T follicular helper cell (primary cell): Measurements from ENCODE around the gene TARDBP.
"Not testable (repeated sequence)": the region's sequence is repeated elsewhere in the genome, so short reads cannot be mapped to it uniquely, and the experiment has no call there.

Experiments used
- DNase-seq: peaks from one replicate; pipeline ENCODE4 v3.0.0-alpha.2; 2020; ENCODE audit warnings: low read depth

Gene TARDBP

DNA sequence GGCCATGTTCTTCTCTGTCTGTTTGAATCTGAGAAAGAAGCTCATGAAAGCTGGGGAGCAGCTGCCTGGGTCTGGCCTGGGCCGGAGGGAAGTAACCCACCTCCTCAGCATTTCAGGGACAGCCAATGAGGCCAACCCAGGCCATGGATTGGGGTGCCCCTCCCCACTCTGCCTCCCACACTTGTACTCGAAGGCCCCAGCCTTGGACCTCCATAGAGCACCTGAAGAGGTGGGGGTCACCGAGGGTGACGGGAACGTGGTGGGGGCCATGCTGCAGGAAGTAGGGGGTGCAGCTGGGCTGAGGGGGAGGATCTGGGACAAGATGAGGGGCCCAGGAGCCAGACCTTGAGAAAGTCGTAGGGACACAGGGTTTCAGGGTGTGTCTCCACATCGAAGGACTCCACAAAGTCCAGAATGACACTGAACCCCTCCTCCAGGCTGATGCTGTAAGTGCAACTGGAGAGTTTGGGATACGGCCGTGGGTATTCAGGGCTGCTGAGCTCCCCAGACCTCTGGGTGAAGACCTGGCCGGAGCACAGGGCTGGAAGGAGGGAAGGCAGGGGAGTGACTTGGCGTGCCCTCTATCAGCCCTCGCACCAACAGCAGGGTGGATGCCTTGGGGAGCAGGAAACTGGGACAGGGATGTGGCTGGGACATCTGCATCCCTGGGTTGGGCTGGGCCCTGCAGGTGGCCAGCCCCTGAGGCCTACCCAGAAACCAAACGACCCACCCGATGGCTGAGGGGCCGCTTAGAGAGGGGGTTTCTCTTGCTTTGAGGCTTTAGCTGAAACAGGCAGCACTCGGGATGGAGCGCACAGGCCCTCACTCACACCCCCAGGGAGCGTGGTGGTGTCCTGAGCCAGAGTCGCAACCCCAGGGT lies 30.8 kb downstream of the TARDBP start:
- no peak for DNase-seq

DNA sequence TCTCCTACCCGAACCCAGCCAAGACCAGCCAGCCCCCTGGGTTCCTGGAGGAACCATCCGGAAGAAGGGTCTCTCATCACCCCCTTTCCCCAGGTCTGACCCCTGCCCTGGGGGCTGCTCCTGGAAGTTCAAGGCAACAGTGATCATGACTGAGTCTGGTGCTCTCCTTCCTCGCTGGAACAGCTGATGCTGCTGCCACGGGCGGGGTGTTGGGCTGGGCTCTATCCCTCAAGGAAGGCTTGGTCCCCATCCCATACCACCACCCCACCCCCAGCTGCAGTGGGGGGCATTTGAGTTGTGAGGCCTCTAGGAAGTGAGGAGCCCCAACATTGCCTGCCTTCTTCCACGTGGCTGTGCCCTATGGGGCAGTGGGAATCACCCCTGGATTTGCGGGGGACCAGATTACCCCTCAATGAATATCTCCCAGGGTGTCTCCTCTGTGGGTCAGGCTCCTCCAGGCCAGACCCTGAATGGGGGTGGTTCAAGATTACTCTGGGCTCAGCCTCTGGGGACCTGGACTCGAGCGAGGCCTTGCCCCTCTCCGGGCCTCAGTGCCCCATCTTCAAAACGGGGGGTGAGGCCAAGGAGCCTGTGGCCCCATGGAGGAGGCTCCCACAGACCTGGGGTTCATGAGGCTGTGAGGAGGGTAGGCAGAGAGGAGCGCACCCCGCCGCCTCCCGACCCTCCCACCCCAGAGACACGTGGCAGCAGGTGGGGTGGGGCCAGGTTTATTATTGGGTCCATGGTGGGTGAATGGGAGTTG lies 31.8 kb downstream of the TARDBP start:
- no peak for DNase-seq

DNA sequence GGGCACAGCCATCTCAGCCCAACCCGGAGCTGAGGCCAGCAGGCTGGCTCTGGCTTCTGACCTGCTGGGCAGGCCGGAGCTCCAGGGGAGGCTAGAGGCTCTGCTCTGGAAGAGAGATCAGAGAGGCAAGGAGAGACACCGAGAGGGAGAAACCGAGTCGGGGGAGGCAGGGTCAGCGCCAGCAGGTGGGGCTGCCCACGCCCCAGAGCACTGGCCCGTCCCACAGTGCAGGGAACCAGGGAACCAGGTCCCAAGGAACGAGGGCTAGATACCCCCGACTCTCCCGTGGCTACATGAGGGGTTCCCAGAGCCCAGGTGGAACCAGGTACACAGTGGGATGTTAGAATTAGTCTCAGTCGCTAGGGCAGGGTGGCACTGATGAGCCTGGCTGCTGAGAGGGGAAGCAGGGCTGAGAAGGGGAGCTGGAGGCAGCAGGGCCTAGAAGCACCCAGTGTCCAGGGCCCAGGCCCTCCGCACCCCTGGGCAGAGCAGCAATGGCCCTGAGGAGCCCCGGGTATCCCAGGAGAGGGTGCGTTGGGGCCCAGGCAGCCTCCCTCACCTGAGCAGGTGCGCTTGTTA lies 32.5 kb downstream of the TARDBP start:
- no peak for DNase-seq

DNA sequence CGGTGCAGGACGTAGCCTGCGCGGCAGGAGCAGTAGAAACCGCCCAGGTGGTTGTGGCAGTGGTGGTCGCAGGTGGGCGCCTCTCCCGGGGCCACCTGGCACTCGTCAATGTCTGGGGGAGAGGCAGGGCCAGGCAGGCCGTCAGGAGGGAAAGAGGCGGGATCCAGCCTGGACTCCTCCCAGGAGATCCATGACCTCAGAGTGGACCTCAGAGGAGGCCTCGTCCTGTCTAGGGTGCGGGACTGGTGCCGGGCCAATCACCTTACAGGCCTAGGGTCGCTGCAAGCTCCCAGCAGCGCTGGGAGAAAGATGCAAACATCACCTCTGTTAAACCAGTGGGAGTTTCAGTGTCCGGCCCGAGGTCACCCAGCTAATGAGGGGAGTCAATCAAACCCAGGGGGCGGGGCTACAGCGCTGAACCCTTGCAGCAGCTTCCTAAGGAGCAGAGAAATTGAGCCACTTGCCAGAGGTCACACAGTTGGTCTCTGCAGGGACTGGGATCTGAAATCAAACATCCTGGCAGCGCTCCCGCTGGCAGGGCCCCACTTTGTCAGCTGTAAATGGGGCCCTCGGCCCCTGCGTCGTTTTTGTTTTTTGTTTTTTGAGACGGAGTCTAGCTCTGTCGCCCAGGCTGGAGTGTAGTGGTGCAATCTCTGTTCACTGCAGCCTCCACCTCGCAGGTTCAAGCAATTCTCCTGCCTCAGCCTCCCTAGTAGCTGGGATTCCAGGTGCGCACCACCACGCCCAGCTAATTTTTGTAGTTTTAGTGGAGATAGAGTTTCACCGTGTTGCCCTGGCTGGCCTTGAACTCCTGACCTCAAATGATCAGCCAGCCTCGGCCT lies 33.2 kb downstream of the TARDBP start:
- DNase-seq, result no peak

DNA sequence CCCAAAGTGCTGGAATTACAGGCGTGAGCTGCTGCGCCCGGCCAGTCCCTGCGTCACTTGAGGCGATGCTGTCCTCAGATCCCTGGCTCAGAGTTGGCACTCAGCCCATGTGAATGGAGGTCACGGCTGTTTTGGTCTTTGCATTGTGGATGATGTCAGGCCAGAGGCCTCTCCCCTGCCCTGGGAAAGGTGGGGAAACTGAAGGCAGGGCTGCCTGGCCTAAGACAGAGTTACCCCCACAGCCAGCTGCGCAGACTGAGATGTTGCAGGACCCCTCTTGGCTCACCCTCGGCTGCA lies 33.8 kb downstream of the TARDBP start:
- DNase-seq, result no peak

DNA sequence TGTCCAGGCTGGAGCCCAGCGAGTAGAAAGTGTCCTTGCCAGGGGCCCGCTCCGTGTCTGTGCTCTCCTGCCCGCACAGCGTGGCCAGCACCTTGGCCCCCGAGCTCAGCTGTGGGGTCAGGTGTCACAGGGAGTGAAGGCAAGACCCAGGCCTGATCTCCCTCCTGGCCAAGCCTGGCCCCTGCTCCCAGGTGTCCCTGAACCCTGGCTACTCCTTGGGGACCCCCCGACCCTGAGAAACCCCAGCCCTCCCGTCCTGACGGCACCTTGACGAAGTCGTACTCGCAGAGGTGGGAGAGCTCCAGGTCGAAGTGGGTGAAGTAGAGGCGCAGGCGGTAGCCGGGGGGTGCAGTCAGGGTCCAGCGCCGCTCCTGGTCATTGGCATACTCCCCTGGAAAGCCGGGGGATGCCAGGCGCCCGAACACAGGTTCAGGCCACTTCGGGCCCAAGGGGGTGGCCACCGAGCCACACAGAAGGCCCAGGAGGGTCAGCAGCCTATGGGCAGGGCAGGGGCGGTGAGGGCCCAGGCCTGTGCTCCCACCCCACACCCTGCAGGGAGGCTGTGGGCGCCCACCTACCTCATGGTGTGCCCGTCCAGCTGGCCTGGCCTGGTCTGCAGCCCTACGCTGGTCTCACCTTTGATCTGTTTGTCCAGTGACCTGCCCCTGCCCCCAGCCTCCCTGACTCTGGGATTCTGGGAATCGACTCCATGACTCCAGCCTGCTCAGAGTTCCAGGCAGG lies 34.3 kb downstream of the TARDBP start, which contains the start of gene MASP2:
TSS of gene MASP2 (minus strand) at position 615 of the 741 bp plus-strand sequence. CDS start at position 583, 32 bp downstream.
- no peak for DNase-seq

DNA sequence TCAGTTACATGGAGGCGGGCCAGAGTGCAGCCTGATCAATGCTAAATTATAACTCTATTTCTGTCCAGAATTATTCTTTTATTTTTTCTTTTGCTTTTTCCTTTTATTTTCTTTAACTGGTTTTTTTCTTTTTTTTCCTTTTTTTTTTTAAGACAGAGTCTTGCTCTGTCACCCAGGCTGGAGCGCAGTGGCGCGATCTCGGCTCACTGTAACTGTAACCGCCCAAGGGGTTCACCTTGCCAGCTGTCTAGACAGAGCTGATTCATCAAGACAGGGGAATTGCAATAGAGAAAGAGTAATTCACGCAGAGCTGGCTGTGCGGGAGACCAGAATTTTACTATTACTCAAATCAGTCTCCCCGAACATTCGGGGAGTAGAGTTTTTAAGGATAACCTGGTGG lies 38.7 kb downstream of the TARDBP start:
- DNase-seq, result not testable (repeated sequence)

DNA sequence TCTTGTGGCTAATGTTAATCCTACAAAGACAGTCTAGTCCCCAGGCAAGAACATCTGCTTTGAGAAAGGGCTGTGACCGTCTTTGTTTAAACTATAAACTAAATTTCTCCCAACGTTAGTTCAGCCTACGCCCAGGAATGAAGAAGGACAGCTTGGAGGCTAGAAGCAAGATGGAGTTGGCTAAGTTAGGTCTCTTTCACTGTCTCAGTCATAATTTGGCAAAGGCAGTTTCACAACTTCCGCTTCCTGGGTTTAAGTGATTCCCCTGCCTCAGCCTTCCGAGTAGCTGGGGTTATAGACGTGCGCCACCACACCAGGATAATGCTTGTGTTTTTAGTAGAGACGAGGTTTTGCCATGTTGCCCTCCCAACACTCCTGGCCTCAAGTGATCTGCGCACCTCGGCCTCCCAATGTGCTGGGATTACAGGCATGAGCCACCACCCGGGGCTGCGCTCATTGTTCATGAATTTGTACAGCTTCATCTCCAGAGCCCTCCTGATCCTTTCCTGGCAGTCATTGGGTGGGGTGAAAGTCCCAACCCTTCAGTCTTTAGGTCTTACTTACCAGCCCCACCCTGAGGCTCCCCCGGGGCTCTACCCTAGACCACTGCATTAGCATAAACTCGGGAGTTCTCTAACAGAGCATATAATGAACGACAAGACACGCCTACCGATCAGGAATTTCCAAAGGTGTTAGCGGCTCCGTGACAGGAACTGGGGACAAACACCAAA lies 39.5 kb downstream of the TARDBP start:
- DNase-seq, result no peak

DNA sequence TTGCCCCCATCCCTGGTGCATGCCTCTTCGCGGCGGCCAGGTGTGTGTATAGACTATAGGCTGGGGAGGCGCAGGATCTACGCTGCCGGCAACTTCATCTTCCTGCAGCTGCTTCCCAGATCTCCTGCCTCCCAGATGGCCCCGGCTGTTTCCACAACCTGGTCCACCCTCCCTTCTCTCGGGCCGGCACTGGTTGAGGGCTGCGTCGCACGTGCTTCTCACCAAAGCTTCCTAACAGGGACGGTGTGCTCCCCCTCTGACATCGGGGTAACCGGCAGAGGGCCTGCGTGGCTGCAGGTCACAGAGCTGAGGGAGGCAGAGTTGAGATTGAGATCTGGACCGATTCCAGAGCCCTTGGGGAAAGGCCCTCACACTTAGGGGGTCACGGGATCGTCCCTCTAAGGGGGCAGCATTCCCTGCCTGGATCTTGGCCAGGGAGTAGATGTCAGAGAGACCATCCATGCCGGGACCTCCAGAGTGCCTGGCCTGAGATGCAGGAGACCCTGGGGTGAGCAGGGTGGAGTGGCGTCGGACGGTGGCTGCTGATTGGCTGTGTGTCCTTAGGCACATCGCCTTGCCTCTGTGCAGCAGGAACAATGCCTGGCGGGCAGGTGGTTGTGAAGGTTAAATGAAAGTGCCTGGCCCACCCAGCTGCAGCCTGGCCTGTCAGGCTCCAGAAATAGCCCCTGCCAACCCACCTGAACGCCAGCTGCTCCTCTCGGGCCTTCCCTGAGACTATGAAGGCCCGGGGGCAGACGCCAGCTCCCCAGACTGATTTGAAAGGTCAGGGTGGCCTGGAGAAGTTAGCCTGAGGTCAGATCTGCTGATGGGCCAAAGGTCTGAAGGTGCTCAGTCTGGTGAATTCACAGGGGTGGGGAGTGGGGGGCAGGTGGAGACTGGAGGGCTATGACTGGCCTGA lies 40.6 kb downstream of the TARDBP start:
- no peak for DNase-seq

DNA sequence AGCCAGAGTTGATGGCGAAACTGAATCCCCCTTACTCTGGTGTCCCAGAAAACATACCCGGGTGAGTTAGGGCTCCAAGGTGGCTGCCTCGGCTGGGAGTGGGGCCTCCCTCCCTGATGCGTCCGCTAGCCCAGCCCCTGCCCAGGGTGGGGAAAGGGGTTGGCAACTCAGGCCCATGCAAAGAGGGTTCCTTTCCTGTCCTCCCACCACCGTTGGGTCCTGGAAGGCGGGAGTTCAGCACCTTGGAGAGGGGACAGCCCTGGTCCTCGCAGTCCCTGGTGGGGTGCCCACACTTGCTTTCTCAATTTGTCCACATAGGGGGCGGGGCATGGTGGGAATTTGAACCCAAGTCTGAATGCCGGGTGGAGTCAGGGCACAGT lies 41.3 kb downstream of the TARDBP start:
- DNase-seq, result no peak

DNA sequence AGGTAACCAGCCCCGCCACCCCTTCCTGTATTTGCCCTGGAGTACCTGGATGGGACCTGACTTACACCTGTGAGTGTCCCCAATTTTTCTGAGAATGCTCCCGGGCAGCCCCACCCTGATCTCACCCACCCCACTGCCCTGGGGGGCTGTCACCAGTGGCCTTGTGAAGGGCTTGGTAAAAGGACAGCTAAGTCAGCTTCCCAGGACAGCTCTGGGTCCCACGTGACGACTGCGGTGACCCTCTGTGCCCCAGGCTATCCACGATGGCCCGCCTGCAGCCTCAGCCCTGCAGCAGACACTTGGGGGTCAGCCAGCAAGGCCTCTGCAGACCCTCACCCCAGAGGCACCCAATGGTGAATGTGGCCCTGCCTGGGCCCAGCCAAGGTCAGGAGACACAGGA lies 41.7 kb downstream of the TARDBP start:
- no peak for DNase-seq

DNA sequence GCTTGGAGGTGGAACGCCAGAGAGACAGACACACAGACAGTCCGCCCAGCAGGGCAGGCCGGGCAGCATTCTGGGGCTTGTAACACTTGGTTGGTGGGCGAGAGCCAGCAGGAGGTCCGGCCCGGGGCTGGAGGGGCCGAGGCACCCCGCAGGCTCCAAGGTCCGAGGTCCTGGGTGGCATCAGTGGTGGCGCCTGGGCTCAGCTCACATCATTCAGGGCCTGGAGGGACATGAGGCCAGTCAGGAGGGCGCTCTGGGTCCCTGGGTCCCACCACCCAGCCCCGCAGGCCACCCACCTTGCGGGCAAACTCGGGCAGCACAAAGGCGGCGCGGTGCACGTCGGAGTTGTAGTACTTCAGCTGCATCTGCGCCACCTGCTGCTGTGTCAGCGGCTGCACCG lies 42.2 kb downstream of the TARDBP start:
- no peak for DNase-seq

DNA sequence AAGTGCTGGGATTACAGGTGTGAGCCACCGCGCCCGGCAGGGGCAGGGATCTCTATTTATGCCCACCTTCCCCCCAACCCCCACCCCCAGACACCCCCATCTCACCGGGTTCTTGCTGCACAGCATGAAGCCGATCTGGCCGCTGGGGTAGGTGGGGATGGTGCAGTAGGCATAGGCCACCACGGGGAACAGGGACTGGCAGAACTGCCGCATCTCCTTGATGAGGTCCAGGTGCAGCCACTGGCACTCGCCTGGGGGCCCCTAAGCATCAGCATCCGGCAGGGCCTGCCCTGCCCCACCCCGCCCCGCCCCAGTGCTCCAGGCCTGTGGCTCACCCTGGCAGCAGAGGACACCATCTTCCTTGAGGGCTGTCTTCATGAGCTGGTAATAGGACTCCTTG lies 43.2 kb downstream of the TARDBP start:
- DNase-seq, result no peak

DNA sequence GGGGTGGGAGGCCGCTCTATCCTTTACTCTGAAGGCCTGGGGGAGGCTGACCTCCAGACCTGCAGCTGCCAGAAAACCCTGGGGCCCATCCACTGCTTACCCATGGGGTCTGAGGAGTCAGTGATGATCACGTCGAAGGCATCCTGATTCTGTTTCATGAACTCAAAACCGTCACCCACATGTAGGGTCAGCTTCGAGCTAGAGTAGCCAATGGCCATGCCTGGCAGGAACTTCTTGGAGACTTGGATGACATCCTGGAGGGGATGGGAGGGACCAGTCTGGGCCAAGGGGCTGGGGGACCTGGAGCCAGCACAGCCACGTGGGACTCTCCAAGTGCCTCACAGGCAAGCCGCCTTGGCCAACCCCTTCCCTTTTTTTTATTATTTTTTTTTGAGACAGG lies 44.0 kb downstream of the TARDBP start:
- DNase-seq, result no peak

DNA sequence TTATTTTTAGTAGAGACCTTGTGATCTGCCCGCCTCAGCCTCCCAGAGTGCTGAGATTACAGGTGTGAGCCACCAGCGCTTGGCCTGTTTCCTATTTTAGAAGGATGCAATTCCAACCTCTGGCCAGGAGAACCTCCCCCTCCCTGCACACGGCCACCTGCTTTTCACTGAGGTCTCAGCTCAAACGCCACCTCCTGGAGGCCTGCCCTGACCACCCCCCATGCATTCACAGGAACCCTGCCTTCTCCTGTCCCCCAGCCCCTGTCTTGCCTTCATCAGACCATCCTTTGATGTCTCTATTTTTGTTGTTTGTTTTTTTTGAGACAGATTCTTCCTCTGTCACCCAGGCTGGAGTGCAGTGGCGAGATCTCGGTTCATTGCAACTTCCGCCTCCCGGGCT lies 45.0 kb downstream of the TARDBP start:
- no peak for DNase-seq

DNA sequence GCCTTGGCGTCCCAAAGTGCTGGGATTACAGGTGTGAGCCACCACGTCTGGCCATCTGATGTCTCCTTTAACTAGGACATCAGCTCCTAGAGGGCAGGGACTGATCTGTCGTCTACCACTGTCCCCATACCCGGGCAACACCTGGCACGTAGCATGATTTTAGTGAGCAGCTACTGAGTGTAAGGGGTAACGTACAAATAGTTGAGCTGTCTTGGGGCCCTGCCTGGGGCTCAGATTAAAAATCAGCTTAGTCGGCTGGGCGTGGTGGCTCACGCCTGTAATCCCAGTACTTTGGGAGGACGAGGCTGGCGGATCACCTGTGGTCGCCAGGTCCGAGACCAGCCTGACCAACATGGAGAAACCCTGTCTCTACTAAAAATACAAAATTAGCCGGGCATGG lies 45.6 kb downstream of the TARDBP start:
- no peak for DNase-seq

DNA sequence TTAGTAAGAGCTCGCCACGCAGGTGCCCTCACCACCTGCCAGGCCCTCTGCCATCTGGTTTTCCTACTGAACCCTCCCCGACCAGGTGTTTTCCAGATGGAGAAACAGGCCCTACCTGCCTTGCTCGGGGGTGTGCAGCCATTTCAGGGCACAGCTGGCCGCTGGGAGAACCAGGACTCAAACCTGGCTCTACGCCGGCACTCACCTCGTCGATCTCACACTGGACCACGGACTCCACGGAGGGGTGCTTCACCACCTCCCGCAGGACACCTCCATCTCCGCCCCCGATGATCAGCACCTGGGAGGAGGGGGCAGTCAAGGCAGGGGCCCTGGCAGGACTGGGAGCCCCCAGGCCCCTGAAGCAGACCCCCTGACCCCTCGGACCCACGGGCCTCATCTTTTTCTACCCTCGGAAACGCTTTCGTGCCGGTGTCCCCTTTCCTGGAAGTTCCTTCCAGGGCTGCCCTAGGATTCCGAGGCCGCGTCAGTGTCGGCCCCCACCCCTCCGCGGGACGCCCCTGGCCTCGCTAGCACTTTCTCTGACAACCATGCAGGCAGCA lies 46.2 kb downstream of the TARDBP start:
- DNase-seq, result no peak

DNA sequence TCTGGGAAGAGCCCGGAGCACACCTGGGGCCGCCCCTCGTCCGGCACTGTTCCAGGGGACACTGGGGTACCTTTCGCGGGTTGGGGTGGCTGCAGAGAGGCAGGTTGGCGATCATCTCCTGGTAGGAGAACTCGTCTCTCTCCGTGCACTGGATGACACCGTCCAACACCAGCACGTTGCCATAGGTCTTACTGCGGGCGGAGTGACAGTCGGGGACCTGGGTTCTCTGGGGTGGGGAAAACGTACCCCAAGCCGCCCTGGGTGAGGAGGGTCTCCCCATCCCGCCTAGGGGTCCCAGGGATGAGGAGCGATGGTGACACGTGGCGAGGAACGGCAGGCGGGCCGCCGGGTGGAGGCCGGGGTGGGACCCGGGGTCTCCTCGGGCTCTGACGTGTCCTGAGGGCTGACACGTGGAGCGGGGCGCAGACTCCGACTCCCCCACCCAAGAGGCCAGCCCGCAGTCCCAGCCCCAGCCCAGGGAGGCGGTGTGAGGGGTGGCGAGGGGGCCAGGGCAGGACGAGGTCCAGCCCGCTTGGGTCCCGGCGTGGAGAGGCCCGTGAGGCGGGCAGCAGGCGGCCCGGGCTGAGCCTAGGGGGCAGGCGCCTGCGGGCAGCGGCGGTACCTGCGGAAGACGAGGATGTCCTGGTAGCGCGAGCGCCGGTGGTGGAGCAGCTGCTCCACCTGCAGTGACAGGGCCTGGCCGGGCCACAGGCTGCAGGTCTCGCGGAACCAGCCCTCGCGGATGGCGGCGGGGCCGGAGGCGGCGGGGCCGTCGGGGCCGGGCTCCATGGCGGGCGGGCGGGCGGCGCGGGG lies 46.9 kb downstream of the TARDBP start:
- DNase-seq, result no peak
